LNCAP (cell line): Measurements from ENCODE around the gene IFT52.

Source experiments
- CTCF ChIP-seq: fragments of 450-650 bp; IDR thresholded peaks from 2 replicates; pipeline ENCODE4 v1.5.1; 2017; ENCODE audit warnings: mild to moderate bottlenecking

Gene IFT52

GRCh38 chr20:43570496-43570895 is 20.2 kb upstream of the IFT52 start:
- TF ChIP-seq CTCF: no peak

DNA sequence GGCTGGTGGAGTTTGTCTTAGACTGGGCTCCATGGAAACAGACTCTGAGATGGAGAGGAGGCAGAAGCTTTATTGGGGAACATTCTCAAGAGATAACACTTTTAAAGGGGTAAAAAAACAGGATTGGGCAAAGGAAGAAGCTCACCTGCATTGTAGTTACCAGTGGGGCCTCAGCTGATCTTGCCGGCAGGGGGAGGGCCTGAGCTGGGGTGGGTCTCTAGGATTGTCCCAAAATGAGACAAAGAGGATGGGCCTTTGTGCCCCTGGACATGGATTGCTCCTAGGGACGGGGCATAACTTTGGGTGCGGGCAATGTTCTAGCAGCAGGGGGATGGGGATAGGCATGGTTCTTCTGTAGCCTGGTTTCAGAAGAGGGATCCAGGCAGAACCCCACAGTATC is 19.4 kb upstream of the IFT52 start:
- no peak for TF ChIP-seq CTCF

- no peak for TF ChIP-seq CTCF
Measured at GRCh38 chr20:43571771-43572170, 19.0 kb upstream of the IFT52 start.

- no peak for TF ChIP-seq CTCF
Measured at GRCh38 chr20:43572891-43573290, 17.8 kb upstream of the IFT52 start.

GRCh38 chr20:43576108-43576507 is 14.6 kb upstream of the IFT52 start:
- no peak for TF ChIP-seq CTCF

DNA sequence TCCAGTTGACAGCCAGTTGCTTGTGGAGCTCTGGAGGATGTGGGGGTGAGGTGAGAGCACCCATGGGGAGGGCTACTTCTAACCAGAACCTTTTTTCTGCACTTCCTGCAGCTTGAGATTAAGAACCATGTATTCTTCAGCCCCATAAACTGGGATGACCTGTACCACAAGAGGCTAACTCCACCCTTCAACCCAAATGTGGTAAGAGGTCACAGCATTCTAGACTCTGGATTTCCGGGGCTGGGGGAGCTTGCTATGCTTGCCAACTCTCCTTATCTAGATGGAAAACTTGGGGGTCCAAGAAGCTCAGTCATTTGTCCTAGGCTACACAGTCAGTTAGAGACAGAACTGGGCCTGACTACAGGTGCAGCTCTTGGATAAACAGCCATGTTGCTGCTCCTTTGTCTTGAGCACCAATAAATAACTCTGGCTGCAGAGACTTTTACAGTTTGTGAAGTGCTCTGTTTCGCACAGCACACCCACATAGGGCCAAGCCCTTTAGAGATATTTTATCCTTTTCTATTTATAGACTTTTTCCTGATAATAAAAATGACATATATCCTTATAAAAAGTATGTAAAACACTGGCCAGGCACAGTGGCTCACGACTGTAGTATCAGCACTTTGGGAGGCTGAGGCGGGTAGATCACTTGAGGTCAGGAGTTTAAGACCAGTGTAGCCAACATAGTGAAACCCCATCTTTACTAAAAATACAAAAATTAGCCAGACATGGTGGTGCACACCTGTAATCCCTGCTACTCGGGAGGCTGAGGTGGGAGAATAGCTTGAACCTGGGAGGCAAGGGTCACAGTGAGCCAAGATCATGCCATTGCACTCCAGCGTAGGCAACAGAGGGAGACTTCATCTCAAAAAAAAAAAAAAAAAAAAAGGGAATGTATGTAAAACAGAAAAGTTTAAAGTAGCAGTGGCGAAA is 10.6 kb upstream of the IFT52 start:
- TF ChIP-seq CTCF: no peak

GRCh38 chr20:43583133-43583864 is 7.4 kb upstream of the IFT52 start:
- no peak for TF ChIP-seq CTCF
